SK-N-SH (cell line): ENCODE results near the gene KICS2.
"Not testable (repeated sequence)": the region's sequence is repeated elsewhere in the genome, so short reads cannot be mapped to it uniquely, and the experiment has no call there.

Source experiments
- CTCF ChIP-seq: fragments of 200-600 bp; sonication (generic); IDR thresholded peaks from 2 replicates; pipeline ENCODE4 v1.6.1; 2017; ENCODE audit warnings: antibody characterized with exemption, mild to moderate bottlenecking, moderate library complexity
- POLR2AphosphoS5 ChIP-seq: IDR thresholded peaks from 2 replicates; pipeline ENCODE4 v1.6.1; 2012; ENCODE audit warnings: low read depth, low read length
- RAD21 ChIP-seq: IDR thresholded peaks from 2 replicates; pipeline ENCODE4 v1.6.1; 2012; ENCODE audit warnings: mild to moderate bottlenecking, low read length
- SMC3 ChIP-seq: IDR thresholded peaks from 2 replicates; pipeline ENCODE4 v1.6.1; 2012; ENCODE audit warnings: low read depth, low read length, improper control_type of control experiment
- TF ChIP-seq, protein P1 (sequence below): fragments of 150-350 bp; IDR thresholded peaks from 2 replicates; pipeline ENCODE4 v1.6.1; 2017; ENCODE audit warnings: antibody characterized with exemption, low read length, low read depth, borderline replicate concordance
- TF ChIP-seq, protein P2 (sequence below): IDR thresholded peaks from 2 replicates; pipeline ENCODE4 v1.6.1; 2012; ENCODE audit warnings: mild to moderate bottlenecking, low read depth, low read length, moderate library complexity

- not testable (repeated sequence) for TF ChIP-seq CTCF, SMC3, POLR2AphosphoS5, RAD21
- TF ChIP-seq, protein P1, sequence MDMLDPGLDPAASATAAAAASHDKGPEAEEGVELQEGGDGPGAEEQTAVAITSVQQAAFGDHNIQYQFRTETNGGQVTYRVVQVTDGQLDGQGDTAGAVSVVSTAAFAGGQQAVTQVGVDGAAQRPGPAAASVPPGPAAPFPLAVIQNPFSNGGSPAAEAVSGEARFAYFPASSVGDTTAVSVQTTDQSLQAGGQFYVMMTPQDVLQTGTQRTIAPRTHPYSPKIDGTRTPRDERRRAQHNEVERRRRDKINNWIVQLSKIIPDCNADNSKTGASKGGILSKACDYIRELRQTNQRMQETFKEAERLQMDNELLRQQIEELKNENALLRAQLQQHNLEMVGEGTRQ: not testable (repeated sequence)
- TF ChIP-seq, protein P2, sequence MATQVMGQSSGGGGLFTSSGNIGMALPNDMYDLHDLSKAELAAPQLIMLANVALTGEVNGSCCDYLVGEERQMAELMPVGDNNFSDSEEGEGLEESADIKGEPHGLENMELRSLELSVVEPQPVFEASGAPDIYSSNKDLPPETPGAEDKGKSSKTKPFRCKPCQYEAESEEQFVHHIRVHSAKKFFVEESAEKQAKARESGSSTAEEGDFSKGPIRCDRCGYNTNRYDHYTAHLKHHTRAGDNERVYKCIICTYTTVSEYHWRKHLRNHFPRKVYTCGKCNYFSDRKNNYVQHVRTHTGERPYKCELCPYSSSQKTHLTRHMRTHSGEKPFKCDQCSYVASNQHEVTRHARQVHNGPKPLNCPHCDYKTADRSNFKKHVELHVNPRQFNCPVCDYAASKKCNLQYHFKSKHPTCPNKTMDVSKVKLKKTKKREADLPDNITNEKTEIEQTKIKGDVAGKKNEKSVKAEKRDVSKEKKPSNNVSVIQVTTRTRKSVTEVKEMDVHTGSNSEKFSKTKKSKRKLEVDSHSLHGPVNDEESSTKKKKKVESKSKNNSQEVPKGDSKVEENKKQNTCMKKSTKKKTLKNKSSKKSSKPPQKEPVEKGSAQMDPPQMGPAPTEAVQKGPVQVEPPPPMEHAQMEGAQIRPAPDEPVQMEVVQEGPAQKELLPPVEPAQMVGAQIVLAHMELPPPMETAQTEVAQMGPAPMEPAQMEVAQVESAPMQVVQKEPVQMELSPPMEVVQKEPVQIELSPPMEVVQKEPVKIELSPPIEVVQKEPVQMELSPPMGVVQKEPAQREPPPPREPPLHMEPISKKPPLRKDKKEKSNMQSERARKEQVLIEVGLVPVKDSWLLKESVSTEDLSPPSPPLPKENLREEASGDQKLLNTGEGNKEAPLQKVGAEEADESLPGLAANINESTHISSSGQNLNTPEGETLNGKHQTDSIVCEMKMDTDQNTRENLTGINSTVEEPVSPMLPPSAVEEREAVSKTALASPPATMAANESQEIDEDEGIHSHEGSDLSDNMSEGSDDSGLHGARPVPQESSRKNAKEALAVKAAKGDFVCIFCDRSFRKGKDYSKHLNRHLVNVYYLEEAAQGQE: not testable (repeated sequence)
Observed at GRCh38 chr12:64195841-64196240, 26.3 kb downstream of the KICS2 start.
